ENCODE results near the gene DMKN. TPM values are rescaled to one million over a fixed set of nuclear protein-coding genes. Genes with fewer than 3 reads are reported as not detected.

Gene DMKN
- total RNA-seq, 2 experiments from 2014 or later = 0.65 to 2.0 TPM

DNA sequence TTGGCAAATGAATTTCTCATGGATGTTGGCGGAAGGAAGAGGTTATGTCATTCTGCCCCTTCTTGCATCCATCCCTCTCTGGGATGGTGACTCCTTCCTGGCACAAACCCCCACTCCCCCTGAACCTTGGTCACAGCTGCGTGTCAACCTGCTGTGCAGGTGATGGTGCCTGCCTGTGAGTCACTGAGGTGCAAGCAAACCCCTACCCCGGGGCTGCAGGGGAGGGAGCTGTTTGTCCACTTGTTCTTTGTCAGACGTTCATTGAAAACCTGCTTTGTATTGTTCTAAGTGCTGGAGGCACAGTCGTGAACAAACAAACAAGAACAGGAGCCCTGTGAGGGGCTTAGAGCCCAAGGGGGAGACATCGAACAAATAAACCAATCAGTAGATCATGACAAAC, 17.8 kb upstream of the DMKN start:
- ChIA-PET CTCF (no interaction called here), POLR2A (no interaction called here)

DNA sequence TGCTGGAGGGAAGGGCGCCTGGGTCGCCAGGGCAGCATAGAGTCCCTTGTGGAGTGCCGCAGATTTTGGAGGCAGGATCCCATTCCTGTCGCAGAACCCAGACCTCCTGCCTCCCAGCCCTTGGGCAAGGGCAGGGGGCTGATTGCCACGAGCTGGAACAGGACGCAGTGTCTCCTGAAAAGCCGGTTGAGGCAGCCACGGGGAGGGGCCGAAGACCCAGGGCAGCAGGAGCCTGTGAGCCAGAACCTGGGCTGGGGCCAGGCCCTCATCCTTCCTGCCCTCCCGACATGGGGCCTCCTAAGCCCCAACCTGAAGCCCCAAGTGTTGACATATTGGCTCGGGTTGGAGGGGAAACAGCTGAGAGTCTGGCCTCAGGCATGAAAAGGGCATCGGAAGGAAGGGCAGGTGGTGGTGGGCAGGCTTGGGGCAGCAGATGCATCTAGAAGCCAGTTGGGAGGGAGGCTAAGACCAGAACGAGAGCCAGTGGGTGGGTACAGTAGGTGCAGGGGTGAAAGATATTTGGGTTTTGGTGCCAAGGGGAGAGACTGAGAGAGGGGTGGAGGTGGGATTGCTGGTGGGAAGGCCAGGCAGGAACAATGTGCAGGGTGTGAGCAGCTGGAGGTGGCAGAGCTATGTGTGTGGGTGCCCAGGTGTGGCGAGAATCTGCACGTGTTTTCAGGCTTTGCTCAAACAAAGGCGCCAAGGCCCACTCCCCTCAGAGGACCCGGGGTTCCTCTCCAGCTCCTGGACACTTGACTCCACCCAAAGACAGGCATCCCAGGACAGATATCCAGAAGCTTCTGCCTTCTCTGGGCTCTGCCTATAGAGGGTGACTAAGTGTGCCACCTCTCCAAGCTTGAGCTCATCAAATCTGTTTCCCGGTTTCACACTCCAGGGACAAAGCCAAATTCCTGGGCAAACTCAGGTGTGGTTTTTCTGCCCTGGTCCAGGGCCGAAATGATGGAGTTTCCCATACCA, 16.1 kb upstream of the DMKN start:
- POLR2A ChIA-PET = no interaction called here
- CTCF ChIA-PET = no interaction called here

DNA sequence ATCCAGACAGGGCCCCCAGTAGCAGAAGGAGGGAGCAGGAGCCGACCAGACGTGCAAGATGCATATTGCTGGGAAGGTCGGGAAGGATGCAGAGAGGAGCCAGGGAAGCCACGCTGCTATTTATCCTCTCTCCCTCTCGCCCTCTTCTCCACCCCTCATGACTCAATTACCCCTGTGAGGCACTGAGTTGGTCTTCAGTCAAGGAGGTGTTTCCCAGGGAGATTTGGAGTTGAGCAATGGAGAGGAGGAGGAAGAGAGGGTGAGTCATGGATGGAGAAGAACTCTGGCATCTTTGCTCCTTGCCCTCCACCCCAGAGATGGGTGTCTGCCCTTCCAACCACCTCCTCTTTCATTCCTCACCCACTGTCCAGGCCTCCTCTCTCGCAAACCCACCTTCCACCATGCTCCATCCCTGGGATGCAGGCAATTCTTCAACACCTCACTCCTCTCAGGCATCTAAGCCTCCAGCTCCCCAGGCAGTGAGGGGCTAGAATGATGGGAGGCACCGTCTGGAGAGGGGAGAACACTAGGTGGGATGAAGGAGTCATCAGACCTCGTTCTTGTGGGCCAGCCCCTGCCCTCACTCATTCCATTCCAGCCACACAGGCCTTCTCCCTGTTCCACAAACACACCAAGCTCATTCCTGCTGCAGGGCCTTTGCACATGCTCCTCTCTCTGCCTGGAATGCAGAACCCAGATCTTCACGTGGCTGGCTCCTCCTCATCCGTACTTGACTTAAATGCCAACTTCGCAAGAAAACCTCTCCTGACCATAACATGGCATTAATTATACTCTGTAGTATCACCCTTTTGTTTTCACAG, 15.0 kb upstream of the DMKN start, which contains the start of gene SBSN:
TSS of gene SBSN (minus strand) at position 94 of the 821 bp plus-strand sequence. CDS start at position 64, 30 bp downstream.
- ChIA-PET POLR2A (no interaction called here), CTCF (interaction anchor here (0.6 kb wide), 1 partner anchor 56 kb away, joined by 3 read pairs; no protein-coding TSS in a partner anchor)

DNA sequence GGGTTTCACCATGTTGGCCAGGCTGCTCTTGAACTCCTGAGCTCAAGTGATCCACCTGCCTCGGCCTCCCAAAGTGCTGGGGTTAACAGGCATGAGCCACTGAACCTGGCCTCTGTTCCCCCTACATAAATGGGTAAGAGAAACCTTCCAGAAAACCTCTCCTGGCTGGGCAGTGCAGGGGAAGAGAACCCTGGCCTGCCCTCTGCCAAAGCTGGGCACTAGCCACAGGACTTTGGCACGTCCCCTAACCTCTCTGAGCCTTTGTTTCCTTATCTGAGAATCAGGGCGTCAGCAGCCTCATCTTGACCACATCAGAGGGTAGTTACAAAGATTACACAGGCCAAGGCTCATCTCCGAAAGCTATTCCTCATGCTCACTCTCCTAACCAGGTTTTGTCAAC, 12.4 kb upstream of the DMKN start:
- CTCF ChIA-PET = no interaction called here
- POLR2A ChIA-PET = no interaction called here

DNA sequence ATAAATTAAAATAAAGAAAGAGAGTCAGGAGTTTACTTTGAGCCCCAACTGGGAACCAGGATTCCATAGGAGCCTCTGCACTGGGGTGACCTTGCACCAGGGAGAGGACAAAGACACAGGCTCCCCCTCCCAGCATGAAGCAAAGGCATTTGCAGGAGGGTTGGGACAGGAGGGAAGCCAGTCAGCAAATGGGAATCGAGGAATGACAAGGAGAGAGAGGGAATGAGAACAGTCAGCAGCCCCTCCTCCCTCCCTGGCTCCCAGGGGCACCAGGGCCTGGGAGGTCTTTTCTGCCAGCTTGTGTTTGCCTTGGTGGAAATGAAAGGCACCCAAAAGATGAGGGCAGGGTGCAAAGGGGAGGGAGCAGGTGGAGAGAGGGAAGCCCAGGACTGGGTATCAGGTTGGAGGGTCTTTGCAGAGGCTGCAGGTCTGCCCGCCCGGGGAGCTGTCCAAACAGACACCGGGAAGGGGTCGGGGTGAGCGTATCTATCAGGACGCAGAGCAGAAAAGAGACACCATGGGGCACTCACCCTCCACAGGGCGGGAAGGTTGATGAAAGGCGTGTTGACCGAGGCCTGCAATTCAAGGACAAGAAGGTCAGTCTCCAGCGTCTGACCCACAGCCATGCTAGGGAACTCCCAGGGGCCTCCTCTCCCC, 10.9 kb upstream of the DMKN start:
- CTCF ChIA-PET = no interaction called here
- POLR2A ChIA-PET = no interaction called here

DNA sequence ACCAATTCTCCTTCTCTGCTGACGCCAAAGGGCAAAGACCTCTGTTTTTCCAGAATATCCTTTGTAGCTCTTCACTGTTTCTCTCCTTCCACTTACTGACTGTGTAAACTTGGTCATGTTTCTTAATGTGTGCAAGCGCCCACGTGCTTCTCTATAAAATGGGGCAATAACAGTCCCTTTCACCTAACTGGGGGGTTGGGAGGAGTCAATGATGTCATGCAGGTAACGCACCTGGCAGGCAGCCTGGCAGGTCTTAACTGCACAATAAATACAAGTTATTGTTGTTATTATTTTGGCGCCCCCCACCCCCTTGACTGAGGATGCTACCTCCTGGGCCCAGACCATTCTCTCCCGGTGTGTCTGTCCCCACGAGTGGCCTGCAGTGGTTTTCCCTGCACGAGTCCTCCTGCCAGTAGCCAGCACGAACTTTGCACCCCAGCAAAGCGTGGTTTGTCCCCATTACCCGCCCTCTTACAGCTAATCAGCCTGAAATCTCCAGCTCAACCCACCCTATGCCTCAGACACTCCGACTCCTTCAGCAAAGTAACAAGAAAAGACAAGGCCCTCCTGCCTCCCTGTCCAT, 9.4 kb upstream of the DMKN start:
- ChIA-PET POLR2A (no interaction called here), CTCF (no interaction called here)

DNA sequence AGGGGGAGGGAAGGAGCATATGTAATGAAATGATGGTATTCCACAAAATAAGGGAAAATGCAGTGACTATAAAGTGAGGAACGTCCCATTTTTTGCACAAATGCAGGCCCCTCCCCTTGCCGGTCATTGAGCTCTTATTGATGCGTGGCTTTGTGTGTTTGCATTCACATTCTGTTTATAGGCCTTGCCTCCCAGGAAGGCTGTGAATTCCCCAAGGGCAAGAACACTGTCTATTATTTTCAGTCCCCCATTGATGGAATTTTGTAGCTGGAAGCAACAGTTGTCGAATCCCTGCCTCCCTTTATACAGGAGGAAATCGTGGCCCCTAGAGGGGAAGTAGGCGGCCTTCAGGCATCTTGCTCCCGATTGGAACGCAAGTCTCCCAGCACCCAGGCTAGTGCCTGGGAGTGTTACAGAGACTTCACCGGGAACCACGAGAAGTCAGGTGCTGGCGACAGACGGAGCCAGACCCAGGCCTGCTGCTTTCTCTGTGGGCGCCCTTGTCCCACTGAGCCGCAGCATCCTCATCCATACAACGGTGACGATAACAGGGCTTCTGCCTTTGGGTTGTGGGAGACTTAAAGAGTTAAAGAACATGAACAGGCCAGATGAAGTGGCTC, 7.8 kb upstream of the DMKN start:
- POLR2A ChIA-PET = no interaction called here

DNA sequence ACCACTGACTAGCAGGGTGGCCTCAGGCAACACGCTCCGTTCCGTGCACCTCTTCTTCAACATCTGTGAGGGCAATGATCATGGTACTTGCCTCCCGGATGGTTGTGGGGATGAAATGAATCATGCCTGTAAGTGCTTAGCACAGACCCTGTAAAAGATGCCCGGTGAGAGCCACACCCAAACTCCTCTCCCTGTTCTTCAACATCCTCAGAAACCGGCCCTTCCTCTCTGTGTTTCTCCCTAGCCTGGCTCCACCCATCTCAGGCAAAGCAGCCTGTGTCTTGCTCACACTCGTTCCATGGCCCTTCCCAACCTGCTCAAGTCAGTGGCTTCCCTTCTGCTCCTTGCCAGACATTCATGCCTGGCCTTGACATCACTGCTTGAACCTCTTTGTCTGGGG, 5.8 kb upstream of the DMKN start:
- POLR2A ChIA-PET = no interaction called here

More for the DNA sequence above, 7.8 kb upstream of the DMKN start:
- CTCF ChIA-PET = no interaction called here

DNA sequence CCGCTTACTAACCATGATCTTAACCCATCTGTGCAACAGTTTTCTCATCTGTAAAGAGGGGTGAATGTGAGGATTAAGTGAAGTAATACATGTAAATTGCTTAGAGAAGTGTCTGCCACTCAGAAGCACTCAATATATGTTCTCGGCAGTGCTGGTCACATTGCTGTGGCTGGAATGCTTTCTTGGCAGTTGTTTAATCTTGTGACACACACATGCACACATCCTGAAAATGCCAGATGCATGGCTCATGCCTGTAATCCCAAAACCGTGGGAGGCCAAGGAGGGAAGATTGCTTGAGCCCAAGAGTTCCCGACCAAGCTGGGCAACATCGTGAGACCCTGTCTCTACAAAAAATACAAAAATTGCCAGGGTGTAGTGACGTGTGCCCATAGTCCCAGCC, 4.9 kb upstream of the DMKN start:
- POLR2A ChIA-PET = no interaction called here
- CTCF ChIA-PET = interaction anchor here (2.3 kb wide), 1 partner anchor 23 kb away, joined by 6 read pairs; no protein-coding TSS in a partner anchor

More for the DNA sequence above, 5.8 kb upstream of the DMKN start:
- CTCF ChIA-PET = interaction anchor here (0.6 to 2.3 kb wide), 2 partner anchors 24 to 78 kb away, joined by 4 to 6 read pairs; no protein-coding TSS in a partner anchor

DNA sequence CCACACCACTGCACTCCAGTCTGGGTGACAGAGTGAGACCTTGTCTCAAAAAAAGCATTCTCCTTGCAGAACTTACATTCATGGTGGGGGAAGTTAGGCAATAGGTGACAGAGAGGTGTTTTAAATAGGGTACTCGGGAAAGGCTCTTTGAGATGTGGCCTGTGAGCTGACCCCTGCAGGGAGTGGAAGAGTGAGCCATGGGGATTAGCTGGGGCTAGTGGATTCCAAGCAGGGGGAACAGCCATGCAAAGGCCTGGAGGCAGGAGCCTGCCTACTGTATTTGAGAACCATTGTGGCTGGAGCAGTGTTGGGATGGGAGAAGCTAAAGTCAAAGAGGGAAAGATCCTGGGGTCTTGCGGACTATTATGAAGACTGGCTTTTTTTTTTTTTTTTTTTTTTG, 3.9 kb upstream of the DMKN start:
- ChIA-PET CTCF (interaction anchor here (0.6 to 2.3 kb wide), 3 partner anchors 11 to 323 kb away, joined by 3 to 6 read pairs (median 5); no protein-coding TSS in a partner anchor), POLR2A (no interaction called here)

DNA sequence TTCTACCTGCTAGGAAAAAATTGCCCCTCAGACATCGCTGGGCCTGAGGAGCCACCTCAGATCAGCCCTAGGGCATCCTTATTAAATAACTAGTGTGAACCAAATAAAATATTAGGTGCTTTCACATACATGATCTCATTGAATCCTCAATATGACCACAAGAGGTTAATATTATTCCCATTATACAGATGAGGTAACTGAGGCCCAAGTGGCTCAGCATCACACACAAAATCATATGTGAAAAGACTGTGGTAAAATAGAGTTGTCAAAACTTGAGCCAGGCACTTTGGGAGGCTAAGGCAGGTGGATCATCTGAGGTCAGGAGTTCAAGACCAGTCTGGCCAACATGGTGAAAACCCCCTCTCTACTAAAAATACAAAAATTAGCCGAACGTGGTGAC, 2.9 kb upstream of the DMKN start:
- ChIA-PET POLR2A (no interaction called here), CTCF (interaction anchor here (0.9 kb wide), 1 partner anchor 10 kb away, joined by 5 read pairs; no protein-coding TSS in a partner anchor)

DNA sequence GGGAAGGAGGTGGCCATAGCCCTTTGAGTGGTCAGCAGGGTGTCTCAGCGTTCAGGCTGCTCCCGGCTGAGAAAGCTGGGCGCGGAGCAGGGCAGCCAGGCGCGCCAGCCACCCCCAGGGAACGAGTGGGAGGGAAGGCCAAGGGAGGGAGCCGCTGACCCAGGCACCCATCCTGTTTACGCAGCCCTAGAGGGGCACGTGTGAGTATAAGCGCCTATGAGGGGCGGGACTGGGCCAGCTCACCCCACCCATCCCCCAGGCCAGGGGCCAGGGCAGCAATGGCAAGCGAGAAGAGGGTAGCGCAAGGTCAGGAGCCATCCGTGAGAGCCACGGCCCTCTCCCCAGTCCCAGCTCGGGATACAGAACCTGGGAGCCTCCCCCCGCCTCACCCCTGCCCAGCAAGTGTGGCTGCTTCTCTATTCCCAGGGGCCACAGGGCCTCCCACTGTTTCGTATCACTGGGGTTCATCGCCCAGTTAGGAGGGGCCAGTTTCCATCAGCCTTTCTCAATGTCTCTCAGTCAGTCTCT, 897 bp upstream of the DMKN start:
- POLR2A ChIA-PET = no interaction called here
- CTCF ChIA-PET = interaction anchor here (0.8 to 1.6 kb wide), 2 partner anchors 17 to 77 kb away, joined by 3 read pairs; no protein-coding TSS in a partner anchor

DNA sequence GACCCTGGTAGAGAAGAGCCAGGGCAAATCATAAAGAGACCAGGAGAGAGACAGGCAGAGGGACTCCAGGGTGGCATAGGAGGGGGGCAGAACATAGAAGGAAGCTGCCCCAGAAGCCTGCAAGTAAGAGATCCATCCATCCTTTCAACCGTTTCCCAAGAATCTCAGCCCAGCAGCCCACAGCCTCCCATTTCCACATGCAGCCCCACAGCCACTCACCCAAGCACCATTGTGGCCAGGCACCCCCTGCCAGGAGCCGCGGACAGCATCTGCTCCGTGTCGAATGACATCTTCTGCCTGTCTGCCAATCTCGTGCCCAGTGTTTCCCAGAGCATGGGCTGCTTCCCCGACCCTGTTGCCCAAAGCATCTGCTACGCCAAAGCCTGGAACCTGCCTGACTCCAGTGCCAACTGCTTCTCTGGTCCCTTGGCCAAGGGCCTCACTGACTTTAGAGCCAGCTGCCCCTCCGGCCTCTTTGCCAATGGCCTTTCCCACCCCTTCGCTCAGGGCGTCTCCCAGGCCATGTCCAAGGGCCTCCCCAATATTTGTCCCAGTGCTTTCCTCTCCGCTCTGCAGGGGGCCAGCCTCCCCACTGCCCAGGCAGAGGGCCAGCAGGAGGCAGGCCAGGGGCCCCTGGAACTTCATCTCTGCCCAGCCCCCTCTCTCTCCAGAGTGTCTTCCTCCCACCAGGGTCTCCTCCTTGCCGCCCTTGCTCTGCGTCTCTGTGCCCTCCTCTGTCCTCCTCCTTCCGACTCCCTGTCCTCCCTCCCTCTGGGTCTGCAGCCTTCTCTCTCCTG, 420 bp downstream of the DMKN start:
- ChIA-PET CTCF (interaction anchor here (0.6 kb wide), 2 partner anchors 37 to 68 kb away, joined by 3 read pairs; no protein-coding TSS in a partner anchor), POLR2A (interaction anchor here (0.6 kb wide), 1 partner anchor 31 kb away, joined by 3 read pairs; no protein-coding TSS in a partner anchor)

DNA sequence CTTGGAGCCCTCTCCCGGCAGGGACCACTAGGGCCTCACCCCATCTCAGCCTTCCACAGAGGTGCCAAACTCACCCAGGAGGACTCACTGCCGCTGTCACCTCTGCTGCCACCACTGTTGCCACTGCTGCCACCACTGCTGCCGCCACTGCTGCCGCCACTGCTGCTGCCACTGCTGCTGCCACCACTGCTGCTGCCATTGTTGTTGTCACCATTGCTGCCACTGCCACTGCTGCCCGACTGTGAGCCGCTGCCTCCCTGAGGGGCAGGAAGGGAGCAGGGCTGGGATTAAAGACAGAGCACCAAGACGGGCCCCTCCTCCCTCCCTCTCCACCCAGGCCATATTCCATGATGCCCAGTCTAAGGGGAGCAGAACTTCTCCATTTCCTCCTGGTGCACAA, 2.1 kb downstream of the DMKN start:
- POLR2A ChIA-PET = interaction anchor here (1.0 kb wide), 1 partner anchor 137 kb away, joined by 3 read pairs; the partner anchor contains the start of gene COX6B1
- CTCF ChIA-PET = interaction anchor here (1.6 to 2.0 kb wide), 6 partner anchors 25 to 101 kb away, joined by 3 to 10 read pairs (median 6); partner anchors contain the start of gene HAUS5

DNA sequence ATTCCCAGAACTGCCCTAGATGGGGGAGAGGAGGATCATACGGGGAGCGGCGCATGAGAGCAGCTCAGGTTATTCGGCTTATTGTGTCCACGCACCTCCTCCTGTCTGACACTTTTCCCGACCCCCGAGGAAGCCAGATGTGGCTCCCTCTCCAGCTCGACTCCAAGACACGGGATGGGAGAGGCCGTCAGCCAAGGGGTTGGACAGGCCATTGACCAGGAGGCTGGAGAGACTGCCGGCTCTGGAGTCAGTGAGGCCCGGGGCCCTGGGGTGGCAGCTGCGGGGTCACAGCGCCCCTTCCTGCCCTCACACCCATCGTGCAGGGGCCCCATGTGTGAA, 2.9 kb downstream of the DMKN start:
- POLR2A ChIA-PET = interaction anchor here (1.0 kb wide), 1 partner anchor 137 kb away, joined by 3 read pairs; the partner anchor contains the start of gene COX6B1
- CTCF ChIA-PET = interaction anchor here (0.7 to 2.0 kb wide), 17 partner anchors 15 to 191 kb away, joined by 3 to 12 read pairs (median 3); partner anchors contain the start of genes FFAR1 and HAUS5

DNA sequence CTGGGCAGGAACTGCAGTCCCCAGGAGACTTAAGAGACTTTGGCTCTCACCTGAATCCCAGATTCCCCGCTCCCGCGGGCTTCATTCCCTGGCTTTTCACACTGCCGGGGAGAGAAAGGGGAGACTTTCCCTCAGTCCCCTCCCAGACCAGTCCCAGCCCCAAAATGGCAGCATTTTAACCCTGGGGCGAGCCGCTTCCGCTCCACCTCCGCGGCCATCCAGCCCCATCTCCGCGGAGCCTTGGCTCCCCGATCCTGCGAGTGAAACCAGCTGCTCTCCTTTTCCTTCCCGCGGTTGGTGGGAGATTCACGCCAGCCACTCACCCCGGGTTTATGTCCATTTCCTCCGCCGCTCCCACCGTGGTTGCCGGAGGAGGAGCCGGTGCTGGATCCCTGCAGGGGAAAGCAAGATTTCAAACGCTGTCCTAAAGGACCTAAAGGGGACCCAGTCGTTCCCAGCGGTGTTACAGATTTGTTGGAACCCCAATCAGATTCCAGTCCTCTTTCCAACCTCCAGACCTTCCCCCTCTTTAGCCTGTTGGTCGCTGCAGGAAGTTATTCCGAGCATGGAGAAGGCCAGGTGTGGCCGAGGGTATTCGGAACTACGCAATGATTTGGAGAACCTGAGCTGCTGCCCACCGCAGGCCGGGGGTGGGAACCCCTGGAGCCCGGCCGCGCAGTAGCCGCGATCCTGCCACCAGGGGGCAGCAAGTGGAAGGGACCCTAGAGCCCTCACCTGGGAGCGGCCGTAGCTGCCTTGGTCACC, 3.4 kb downstream of the DMKN start:
- CTCF ChIA-PET = interaction anchor here (0.6 to 2.1 kb wide), 19 partner anchors 15 to 190 kb away, joined by 3 to 12 read pairs (median 3); partner anchors contain the start of genes FFAR1 and HAUS5
- POLR2A ChIA-PET = no interaction called here
